Left renal cortex interstitium (tissue), 4 donors: ENCODE measurements around the gene KIF3C. TPM values are rescaled to one million over a fixed set of nuclear protein-coding genes. Genes with fewer than 3 reads are reported as not detected.
"Not testable (repeated sequence)": the region's sequence is repeated elsewhere in the genome, so short reads cannot be mapped to it uniquely, and the experiment has no call there.

Source experiments
- DNase-seq, 4 donors: peaks; one replicate each; pipeline ENCODE4 v3.0.0-alpha.2; 2013; ENCODE audit warnings: low read depth in 4 of 4, low spot score in 2 of 4, missing footprints in 1 of 4
- polyA plus RNA-seq, 4 donors: library from polyadenylated mRNA; unstranded; fragments of 120-200 nt; gene quantifications; one replicate each; pipeline ENCODE4 v1.2.1, GENCODE V29; 2013; ENCODE audit not compliant: insufficient read length in 4 of 4

Gene KIF3C
- polyA plus RNA-seq, 4 donors: 16.8 to 19.4 (median 19.0) TPM

GRCh38 chr2:25920786-25921415 is 61.4 kb downstream of the KIF3C start:
- DNase-seq: no peak

DNA sequence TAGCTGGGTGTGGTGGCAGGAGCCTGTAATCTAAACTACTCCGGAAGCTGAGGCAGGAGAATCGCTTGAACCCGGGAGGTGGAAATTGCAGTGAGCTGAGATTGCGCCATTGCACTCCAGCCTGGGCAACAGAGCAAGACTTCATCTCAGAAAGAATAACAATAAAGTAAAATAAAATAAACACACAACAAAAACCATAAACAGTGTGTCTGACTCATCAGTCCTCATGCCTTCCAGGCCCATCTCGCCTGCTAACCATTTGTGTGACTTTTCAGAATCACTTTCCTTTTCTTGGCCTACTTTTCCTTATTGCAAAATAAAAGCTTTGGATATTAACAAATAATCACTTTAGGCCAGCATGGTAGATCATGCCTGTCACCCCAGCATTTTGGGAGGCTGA is 62.0 kb downstream of the KIF3C start:
- DNase-seq: no peak

GRCh38 chr2:25917832-25918231 is 64.5 kb downstream of the KIF3C start:
- DNase-seq: no peak

- DNase-seq: not testable (repeated sequence)
These were observed 64.9 kb downstream of the KIF3C start for GRCh38 chr2:25917411-25917810.

GRCh38 chr2:25915944-25916772 is 66.1 kb downstream of the KIF3C start:
- DNase-seq: not testable (repeated sequence)

DNA sequence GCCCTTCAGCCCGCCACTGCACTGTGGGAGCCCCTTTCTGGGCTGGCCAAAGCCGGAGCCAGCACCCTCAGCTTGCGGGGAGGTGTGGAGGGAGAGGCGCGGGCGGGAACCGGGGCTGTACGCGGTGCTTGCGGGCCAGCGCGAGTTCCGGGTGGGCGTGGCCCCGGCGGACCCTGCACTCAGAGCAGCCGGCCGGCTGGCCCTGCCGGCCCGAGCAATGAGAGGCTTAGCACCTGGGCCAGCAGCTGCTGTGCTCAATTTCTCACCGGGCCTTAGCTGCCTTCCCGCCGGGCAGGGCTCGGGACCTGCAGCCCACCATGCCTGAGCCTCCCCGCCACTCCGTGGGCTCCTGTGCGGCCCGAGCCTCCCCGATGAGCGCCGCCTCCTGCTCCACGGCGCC is 66.9 kb downstream of the KIF3C start:
- DNase-seq: not testable (repeated sequence)

- DNase-seq: not testable (repeated sequence)
These were observed 68.7 kb downstream of the KIF3C start for GRCh38 chr2:25913696-25913973.

DNA sequence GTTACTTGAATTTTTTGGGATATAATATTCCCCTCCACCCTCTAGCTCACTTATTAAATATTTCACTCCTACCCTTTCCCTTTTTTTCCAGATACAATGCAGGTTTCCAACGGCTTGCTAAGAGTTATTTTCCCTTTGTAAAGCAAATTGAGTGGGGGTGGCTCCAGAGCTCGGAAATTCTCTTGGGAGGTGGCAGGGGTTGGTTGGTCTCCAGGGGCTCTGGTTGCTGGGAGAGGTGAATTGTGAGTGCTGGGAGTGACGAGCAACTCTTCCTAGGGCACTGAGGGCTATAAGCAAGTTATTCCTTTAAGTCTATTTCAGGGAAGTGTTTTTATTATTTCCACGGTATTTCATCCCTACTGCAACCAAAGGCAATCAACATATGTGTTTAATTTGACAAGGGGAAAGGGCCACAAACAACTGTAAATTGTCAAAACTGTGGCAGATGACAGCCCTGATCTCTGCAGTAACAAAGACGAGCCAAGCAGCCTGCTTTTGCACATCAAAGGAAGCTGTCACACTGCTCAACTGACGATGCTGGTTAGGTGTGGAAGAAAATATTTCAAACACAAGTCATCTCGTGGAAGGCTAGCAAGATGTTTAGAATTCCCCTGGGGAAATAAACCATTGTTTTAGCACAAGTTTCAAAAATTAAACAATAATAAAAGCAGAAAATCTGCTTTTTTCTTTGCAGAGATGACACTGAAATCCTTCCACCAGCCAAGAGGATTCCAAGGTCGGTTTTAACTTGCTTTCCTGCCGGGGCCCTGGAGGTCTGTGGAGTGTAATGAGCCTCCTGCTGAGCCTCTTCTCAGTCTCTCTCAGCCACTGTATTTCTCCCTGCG is 69.2 kb downstream of the KIF3C start:
- no peak for DNase-seq

DNA sequence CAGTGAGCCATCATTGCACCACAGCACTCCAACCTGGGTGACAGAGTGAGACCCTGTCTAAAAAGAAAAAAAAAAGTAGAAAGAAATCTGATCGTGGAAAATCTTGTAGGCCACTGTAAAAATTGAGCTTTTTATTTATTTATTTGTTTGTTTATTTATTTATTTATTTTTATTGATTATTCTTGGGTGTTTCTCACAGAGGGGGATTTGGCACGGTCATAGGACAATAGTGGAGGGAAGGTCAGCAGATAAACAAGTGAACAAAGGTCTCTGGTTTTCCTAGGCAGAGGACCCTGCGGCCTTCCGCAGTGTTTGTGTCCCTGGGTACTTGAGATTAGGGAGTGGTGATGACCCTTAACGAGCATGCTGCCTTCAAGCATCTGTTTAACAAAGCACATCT is 72.7 kb downstream of the KIF3C start:
- DNase-seq: not testable (repeated sequence)

DNA sequence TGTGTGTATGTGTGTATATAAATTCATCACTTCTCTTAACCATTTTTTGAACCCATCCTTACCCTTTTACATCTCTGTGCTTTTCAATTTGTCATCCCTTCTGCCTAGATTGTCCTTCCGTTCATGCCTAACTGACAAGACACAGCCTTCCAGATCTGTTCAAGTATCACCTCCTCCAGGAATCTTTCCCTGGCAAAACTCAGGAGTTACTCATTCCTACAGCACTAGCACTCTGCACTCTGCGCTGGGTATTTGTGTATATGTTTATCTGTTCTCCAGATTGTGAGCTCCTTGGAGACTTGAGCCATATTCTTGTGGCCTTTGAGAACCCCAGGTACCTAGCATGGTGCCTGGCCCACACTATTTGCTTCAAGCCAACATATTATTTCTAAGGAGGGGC is 77.2 kb downstream of the KIF3C start:
- DNase-seq: no peak

DNA sequence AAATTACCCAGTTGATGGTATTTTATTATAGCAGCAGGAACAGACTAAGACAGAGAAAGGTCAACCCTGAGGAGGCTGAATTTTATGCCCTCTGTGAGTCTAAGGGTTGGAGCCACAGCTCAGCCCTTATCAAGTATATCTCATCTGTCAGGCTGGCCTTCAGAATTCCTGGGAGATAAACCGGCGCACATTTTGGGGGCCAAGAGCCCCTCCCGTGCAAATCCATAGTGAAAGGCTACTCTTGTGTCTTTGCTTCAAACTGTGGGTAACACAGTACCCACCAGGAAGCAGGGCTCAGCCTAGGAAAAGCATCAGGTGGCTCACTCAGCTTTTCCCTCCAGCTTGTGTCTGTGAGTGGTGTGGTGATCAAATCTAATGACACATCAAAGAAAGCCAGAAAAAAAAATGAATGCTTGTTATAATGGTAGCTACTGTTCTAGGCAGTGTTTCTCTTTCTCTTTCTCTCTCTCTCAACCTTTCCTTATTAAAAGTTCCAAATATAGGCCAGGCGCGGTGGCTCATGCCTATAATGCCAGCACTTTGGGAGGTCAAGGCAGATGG is 79.0 kb downstream of the KIF3C start:
- DNase-seq: no peak

DNA sequence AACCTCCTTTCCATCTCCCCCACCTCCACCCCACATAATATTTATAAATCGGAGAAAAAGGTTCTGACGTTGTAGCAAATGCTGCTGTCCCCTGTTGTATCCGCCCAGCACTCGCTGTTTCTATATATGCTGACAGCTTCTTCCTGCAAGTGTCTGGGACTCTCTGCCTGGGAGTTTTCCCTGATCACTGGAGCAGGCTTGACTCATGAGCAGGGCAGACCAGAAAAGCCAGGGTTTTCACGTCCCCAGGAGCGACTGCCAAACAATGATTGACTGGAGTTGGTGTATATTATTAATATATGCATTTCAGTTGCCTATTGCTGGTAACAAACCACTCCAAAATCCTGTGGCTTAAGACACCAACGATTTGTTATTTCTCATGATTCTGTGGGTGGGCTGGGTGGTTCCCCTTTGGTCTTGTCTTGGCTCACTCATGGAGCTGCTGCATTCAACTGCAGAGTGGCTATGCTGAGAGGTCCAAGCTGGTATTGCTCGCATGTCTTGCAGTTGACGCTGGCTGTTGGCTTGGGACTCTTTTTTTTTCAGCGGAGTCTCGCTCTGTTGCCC is 82.8 kb downstream of the KIF3C start:
- DNase-seq: no peak

GRCh38 chr2:25897506-25897905 is 84.8 kb downstream of the KIF3C start:
- no peak for DNase-seq

GRCh38 chr2:25896308-25896707 is 86.0 kb downstream of the KIF3C start:
- DNase-seq: not testable (repeated sequence)

- DNase-seq: no peak
These were observed 86.7 kb downstream of the KIF3C start for GRCh38 chr2:25895610-25896009.

GRCh38 chr2:25895018-25895417 is 87.3 kb downstream of the KIF3C start:
- DNase-seq: no peak

DNA sequence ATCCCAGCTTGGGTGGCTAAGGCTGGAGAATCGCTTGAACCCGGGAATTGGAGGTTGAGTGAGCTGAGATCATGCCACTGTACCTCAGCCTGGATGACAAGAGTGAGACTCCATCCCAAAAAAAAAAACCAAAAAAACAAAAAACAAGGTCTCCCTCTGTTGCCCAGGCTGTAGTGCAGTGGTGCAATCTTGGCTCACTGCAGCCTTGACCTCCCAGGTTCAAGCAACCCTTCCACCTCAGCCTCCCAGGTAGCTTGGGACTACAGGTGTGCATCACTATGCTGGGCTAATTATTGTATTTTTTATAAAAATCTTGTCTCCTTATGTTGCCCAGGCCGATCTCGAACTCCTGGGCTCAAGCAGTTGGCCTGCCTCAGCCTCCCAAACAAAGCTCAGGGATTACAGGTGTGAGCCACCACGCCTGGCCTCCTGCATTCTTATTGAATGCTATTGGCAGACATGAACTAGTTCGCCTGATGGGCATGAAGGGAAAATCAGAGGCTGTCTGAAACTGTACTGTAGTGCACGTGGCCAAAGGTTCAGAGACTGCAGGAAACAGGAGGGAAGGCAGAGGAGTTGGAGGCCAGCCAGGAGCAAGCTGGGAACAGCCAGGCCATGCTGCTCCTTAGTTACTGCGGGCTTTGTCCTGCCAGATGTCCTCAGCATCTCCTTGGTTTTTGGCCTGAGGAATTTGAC is 88.0 kb downstream of the KIF3C start:
- DNase-seq: no peak

DNA sequence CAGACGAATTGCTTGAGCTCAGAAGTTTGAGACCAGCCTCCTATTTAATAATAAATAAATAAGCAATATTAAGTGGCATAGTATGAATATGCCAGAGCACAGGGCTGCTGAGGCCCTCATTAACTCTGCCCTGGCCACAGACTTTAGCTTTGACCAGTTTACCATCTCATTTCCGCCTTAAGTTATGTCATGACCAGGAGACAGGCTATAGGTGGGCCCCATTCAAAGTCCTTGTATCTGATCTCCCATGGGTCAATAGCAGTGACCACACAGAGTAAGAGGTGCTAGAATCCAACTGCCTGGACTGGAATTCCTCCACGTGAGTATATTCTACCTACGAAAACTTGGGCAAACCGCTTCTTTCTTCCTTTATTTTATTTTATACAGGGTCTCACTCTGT is 90.6 kb downstream of the KIF3C start:
- DNase-seq: no peak

- DNase-seq: no peak
These were observed 94.6 kb downstream of the KIF3C start for GRCh38 chr2:25887624-25888242.

GRCh38 chr2:25885933-25886332 is 96.4 kb downstream of the KIF3C start:
- no peak for DNase-seq
